Measurements from ENCODE around the gene UBXN10.

- TF ChIP-seq, protein P1, sequence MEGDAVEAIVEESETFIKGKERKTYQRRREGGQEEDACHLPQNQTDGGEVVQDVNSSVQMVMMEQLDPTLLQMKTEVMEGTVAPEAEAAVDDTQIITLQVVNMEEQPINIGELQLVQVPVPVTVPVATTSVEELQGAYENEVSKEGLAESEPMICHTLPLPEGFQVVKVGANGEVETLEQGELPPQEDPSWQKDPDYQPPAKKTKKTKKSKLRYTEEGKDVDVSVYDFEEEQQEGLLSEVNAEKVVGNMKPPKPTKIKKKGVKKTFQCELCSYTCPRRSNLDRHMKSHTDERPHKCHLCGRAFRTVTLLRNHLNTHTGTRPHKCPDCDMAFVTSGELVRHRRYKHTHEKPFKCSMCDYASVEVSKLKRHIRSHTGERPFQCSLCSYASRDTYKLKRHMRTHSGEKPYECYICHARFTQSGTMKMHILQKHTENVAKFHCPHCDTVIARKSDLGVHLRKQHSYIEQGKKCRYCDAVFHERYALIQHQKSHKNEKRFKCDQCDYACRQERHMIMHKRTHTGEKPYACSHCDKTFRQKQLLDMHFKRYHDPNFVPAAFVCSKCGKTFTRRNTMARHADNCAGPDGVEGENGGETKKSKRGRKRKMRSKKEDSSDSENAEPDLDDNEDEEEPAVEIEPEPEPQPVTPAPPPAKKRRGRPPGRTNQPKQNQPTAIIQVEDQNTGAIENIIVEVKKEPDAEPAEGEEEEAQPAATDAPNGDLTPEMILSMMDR (IDR thresholded peaks at IDR 0.05), result no peak
- TF ChIP-seq POLR2A (IDR thresholded peaks at IDR 0.05) (no peak), POLR2AphosphoS5 (IDR thresholded peaks at IDR 0.05; ENCODE audit: insufficient read depth in 1 of 2, low read depth in 1 of 2) (no peak)
Measured at GRCh38 chr1:20158358-20159070, 27.4 kb upstream of the UBXN10 start.

Measured in vagina (tissue), 2 donors.